GM10266 (cell line): Measurements from ENCODE around the gene RPUSD1.

ENCODE experiments used
- DNase-seq: peaks from one replicate; pipeline ENCODE4 v3.0.0; 2012; ENCODE audit errors: extremely low spot score
- CTCF ChIP-seq: IDR thresholded peaks from 2 replicates; pipeline ENCODE4 v1.5.1; 2012; ENCODE audit warnings: mild to moderate bottlenecking, low read depth; ENCODE audit not compliant: control insufficient read depth, insufficient read depth; ENCODE audit errors: missing control alignments

Gene RPUSD1

DNA sequence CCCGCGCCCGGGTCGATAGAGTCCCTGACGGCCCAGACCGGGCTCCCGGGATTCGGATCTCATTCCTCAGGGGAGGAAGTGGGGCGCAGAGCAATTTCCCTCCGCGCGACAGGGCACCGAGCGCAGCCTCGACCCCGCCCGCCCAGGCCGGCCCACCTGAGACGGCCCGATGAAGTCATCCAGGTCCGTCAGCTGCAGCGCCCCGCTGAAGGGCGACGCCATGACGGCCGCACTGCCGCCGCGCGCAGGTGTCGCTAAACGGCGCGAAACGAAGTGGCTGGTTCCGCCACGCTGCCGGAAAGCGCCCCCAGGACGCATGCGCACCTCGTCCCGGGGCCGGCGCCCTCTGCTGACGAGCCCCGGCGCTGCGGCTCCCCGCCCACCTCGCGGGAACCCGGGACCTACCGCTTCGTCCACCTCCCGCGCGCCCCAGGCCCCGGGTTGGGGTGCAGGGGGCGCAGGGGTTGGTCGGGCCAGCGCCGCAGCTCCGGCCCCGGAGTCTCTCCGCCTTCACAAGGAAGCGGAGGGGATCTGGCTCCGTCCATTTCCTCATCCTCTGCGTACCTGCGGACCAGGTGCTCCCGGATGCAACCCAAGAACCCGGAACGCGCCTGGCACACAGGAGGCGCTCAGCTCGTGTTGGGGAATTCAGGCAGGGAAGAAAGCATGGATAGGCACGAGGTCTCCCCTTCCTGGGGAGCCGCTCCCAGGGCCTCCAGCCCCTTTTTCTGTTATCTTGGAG, 47.2 kb downstream of the RPUSD1 start, which contains the start of gene CIAO3:
TSS of gene CIAO3 (minus strand) at position 234 of the 742 bp plus-strand sequence. CDS start at position 222, 12 bp downstream.
- peak; percentile 98 for DNase-seq
- TF ChIP-seq CTCF: peak; percentile 97

GRCh38 chr16:740459-740763, 47.8 kb downstream of the RPUSD1 start:
- TF ChIP-seq CTCF: no peak
- DNase-seq: no peak

DNA sequence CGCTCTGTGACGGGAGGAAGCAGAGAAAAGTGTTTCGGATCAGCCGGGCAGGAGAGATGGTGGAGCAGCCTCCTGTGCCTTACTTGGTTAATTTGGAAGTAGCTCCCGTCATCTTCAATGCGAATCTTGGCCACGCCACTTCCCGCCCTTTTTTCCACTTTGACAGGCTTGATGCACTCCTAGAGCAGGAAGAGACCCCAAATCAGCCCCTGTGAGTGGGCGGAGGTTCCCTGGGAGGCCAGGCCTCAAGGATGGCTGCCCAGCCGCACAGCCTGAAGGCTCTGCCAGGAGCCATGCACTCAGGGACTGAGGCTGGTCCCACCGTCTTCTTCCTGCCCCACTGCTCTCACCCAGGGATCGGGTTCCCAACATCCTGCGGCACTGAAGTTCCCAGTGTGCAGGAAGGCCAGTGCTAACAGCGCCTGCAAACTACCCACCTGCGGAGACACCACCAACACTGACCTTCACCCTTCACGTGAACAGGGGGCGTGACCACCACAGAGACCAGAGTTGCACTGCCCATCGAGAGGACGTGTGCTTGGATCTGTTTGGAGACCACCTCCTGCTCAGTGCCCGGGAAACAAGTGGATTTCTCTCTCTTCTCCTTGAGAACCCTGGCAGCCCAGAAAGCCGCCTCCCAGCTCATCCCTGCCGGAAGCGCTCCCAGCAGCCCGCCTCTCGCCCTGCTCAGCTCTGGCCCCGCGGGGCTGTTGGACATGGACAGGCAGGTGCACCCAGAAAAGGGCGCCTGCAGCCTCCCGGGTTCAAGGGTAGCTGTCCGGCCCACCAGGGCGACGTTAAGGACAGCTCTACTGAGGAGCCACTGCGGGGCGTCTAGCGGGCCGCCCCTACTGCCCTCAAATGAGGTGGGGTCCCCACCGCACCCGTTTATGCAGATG, 48.4 kb downstream of the RPUSD1 start:
- no peak for TF ChIP-seq CTCF
- no peak for DNase-seq

DNA sequence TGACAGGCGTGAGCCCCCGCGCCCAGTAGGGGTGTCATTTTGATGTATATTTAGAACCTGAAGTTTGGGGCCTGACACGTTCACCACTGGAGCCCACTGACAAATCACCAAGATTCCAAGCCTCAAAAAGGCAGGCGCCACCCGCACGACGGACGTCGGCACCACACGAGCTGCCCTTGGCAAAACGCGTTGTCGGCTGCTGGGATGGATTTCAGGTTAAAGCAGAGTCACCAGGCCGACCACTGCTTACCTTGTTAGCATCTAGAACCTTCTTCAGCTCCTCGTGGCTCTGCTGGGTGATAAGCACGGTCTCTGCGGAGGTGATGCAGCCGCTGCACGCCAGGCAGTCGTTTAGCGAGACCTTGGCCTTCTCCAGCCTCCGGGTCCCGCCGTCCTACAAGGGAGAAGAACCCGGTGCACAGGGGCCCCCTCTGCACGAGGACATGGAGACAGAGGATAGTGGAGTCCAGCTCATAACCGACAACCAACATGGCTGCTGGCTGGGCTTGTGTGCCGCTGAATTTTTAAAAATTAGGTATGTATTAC, 51.2 kb downstream of the RPUSD1 start:
- DNase-seq: no peak
- no peak for TF ChIP-seq CTCF

- no peak for DNase-seq
- no peak for TF ChIP-seq CTCF
These were observed 52.2 kb downstream of the RPUSD1 start for GRCh38 chr16:735982-736453.

GRCh38 chr16:734981-735881, 53.0 kb downstream of the RPUSD1 start:
- no peak for DNase-seq
- TF ChIP-seq CTCF: no peak
